GM21619 (cell line): Measurements from ENCODE around the gene NEURL1B.

Experiments
- ATAC-seq: cut with Tn5 transposase; IDR thresholded peaks from one replicate; pipeline ENCODE4 v1.9.1; 2021; ENCODE audit not compliant: unreplicated experiment

Gene NEURL1B

GRCh38 chr5:172608773-172609172, 32.3 kb upstream of the NEURL1B start:
- ATAC-seq, result no peak

- ATAC-seq, result no peak
Measured at GRCh38 chr5:172610643-172611042, 30.4 kb upstream of the NEURL1B start.

- no peak for ATAC-seq
Measured at GRCh38 chr5:172611913-172612312, 29.1 kb upstream of the NEURL1B start.

- ATAC-seq, result no peak
Measured at GRCh38 chr5:172612771-172613170, 28.3 kb upstream of the NEURL1B start.

- ATAC-seq, result no peak
Measured at GRCh38 chr5:172616136-172616535, 24.9 kb upstream of the NEURL1B start.

GRCh38 chr5:172616730-172617129, 24.3 kb upstream of the NEURL1B start:
- no peak for ATAC-seq

GRCh38 chr5:172617817-172618216, 23.2 kb upstream of the NEURL1B start:
- ATAC-seq, result no peak

- no peak for ATAC-seq
Measured at GRCh38 chr5:172618574-172619365, 22.3 kb upstream of the NEURL1B start.

GRCh38 chr5:172620506-172620905, 20.6 kb upstream of the NEURL1B start:
- no peak for ATAC-seq

- ATAC-seq, result no peak
Measured at GRCh38 chr5:172622091-172623046, 18.7 kb upstream of the NEURL1B start.

- no peak for ATAC-seq
Measured at GRCh38 chr5:172623313-172623980, 17.6 kb upstream of the NEURL1B start.

- ATAC-seq, result no peak
Measured at GRCh38 chr5:172624083-172624995, 16.7 kb upstream of the NEURL1B start.

- ATAC-seq, result no peak
Measured at GRCh38 chr5:172624996-172625964, 15.8 kb upstream of the NEURL1B start.

- no peak for ATAC-seq
Measured at GRCh38 chr5:172626031-172626581, 15.0 kb upstream of the NEURL1B start.

- ATAC-seq, result no peak
Measured at GRCh38 chr5:172630082-172630481, 11.0 kb upstream of the NEURL1B start.

- no peak for ATAC-seq
Measured at GRCh38 chr5:172630482-172630881, 10.6 kb upstream of the NEURL1B start.

GRCh38 chr5:172630986-172631385, 10.1 kb upstream of the NEURL1B start:
- ATAC-seq, result no peak

- ATAC-seq, result no peak
Measured at GRCh38 chr5:172632346-172633092, 8.5 kb upstream of the NEURL1B start.
